HepG2 (cell line): Measurements from ENCODE around the gene MAPK8IP3. TPM values are rescaled to one million over a fixed set of nuclear protein-coding genes. Genes with fewer than 3 reads are reported as not detected.
A peak's percentile ranks its signal among the peaks of the same experiment; 100 is the strongest.

Experiments
- ATAC-seq: fragments of 200-7000 bp; cut with Tn5 transposase; 3 replicates; pipeline ENCODE4 v1.9.1; 2020; ENCODE audit warnings: mild to moderate bottlenecking, moderate library complexity
- BruUV-seq: library from RNA; stranded (reverse); fragments of 400-500 nt; replicated peaks from 2 replicates; lab custom pipeline; 2021; lab: Mats Ljungman, UMichigan
- CTCF ChIA-PET: fragments of 300-600 bp; formaldehyde crosslinking; extraction: SDS; loops from one replicate; lab custom pipeline; 2021; ENCODE audit warnings: low total read pairs, inconsistent platforms, low intra/inter-chr PET ratio; lab: Yijun Ruan, JAX
- POLR2A ChIA-PET: fragments of 350-600 bp; sonication (Branson Sonifier 250); formaldehyde crosslinking; loops from one replicate; lab custom pipeline; 2020; ENCODE audit warnings: antibody characterized with exemption, inconsistent platforms; lab: Yijun Ruan, JAX
- DNase-seq: peaks from one replicate; pipeline ENCODE4 v3.0.0-alpha.2; 2015; ENCODE audit warnings: low spot score
- FAIRE-seq: peaks from 3 replicates; lab custom pipeline; 2011; peaks lifted over from hg19 to GRCh38; lab: Jason Lieb, UNC
- H2AFZ ChIP-seq: one replicate; pipeline ENCODE4 v1.6.1; 2011; ENCODE audit warnings: low read length, inconsistent platforms
- H3K27ac ChIP-seq: fragments of 300-600 bp; 3 replicates; pipeline ENCODE4 v1.8.0; 2011; ENCODE audit warnings: mixed run types, mild to moderate bottlenecking, mixed read lengths, low read length, inconsistent platforms; ENCODE audit not compliant: insufficient read depth; ENCODE audit errors: extremely low read length
- H3K27me3 ChIP-seq, 2 experiments: fragments of 200-600 bp in 1 of 2; 2 replicates in 1 of 2; 3 replicates in 1 of 2; pipeline versions ENCODE4 v1.6.0 to v1.8.0; 2011; ENCODE audit warnings: low read length in 2 of 2, mild to moderate bottlenecking in 2 of 2, moderate library complexity in 2 of 2, inconsistent platforms in 1 of 2; ENCODE audit not compliant: insufficient read depth in 2 of 2, control insufficient read depth in 1 of 2
- H3K36me3 ChIP-seq, 2 experiments: fragments of 200-600 bp in 1 of 2; replicated peaks in 1 of 2; 2 replicates in 1 of 2; 3 replicates in 1 of 2; pipeline versions ENCODE4 v1.5.1 to v1.8.0; 2011; ENCODE audit warnings: low read length in 2 of 2, inconsistent platforms in 1 of 2; ENCODE audit not compliant: insufficient read depth in 2 of 2, control insufficient read depth in 1 of 2
- H3K4me1 ChIP-seq: 2 replicates; pipeline ENCODE4 v1.5.1; 2012; ENCODE audit warnings: low read length, inconsistent platforms; ENCODE audit not compliant: insufficient read depth
- H3K4me2 ChIP-seq: 2 replicates; pipeline ENCODE4 v1.6.0; 2011; ENCODE audit warnings: low read depth, low read length, inconsistent platforms
- H3K4me3 ChIP-seq, 3 experiments: fragments of 200-600 bp in 1 of 3; sonication (generic), shearing (Covaris generic) in 1 of 3; replicated peaks in 1 of 3; 2 replicates each; pipeline ENCODE4 v1.5.1; 2011 to 2016; ENCODE audit warnings: low read length in 3 of 3, inconsistent platforms in 2 of 3, low read depth in 2 of 3, mild to moderate bottlenecking in 2 of 3, control low read depth in 1 of 3, mixed read lengths in 1 of 3; ENCODE audit not compliant: insufficient read depth in 1 of 3
- H3K79me2 ChIP-seq: one replicate; pipeline ENCODE4 v1.6.1; 2011; ENCODE audit warnings: low read length, inconsistent platforms; ENCODE audit not compliant: insufficient read depth
- H3K9ac ChIP-seq: 2 replicates; pipeline ENCODE4 v1.6.0; 2011; ENCODE audit warnings: mild to moderate bottlenecking, low read depth, low read length, inconsistent platforms; ENCODE audit not compliant: insufficient read depth
- H3K9me3 ChIP-seq: 2 replicates; pipeline ENCODE4 v1.5.1; 2012; ENCODE audit warnings: mild to moderate bottlenecking, low read length
- H4K20me1 ChIP-seq: 2 replicates; pipeline ENCODE4 v1.6.0; 2011; ENCODE audit warnings: inconsistent platforms, mild to moderate bottlenecking, low read length, moderate library complexity; ENCODE audit not compliant: insufficient read depth
- ARID3A ChIP-seq: IDR thresholded peaks from 2 replicates; pipeline ENCODE4 v1.6.1; 2012; ENCODE audit warnings: low read depth, low read length, improper control_type of control experiment
- BRD4 ChIP-seq: sonication (generic); formaldehyde crosslinking; IDR thresholded peaks from 2 replicates; pipeline ENCODE4 v1.4.0; 2020; ENCODE audit warnings: missing genetic modification reagents
- GMEB1 ChIP-seq: sonication (generic); formaldehyde crosslinking; IDR thresholded peaks from 2 replicates; pipeline ENCODE4 v1.5.1; 2020; ENCODE audit warnings: missing genetic modification reagents, mild to moderate bottlenecking, borderline replicate concordance
- NFYB ChIP-seq: sonication (generic); formaldehyde crosslinking; IDR thresholded peaks from 2 replicates; pipeline ENCODE4 v1.4.0; 2020; ENCODE audit warnings: missing genetic modification reagents
- SCMH1 ChIP-seq: sonication (generic); formaldehyde crosslinking; IDR thresholded peaks from 2 replicates; pipeline ENCODE4 v1.9.0; 2021; ENCODE audit warnings: missing genetic modification reagents, mild to moderate bottlenecking, borderline replicate concordance
- TARDBP ChIP-seq: sonication (generic); formaldehyde crosslinking; IDR thresholded peaks from 2 replicates; pipeline ENCODE4 v1.8.0; 2022; ENCODE audit warnings: mild to moderate bottlenecking, missing genetic modification reagents
- WIZ ChIP-seq: sonication (generic); formaldehyde crosslinking; IDR thresholded peaks from 2 replicates; pipeline ENCODE4 v1.5.1; 2020; ENCODE audit warnings: mild to moderate bottlenecking, missing genetic modification reagents
- ZFP91 ChIP-seq: sonication (generic); formaldehyde crosslinking; IDR thresholded peaks from 2 replicates; pipeline ENCODE4 v1.9.0; 2022; ENCODE audit warnings: missing genetic modification reagents, mild to moderate bottlenecking, borderline replicate concordance
- ZNF30 ChIP-seq: sonication (generic); formaldehyde crosslinking; IDR thresholded peaks from 2 replicates; pipeline ENCODE4 v1.5.0; 2020; ENCODE audit warnings: mild to moderate bottlenecking, missing genetic modification reagents
- ZNF331 ChIP-seq: sonication (generic); formaldehyde crosslinking; IDR thresholded peaks from 2 replicates; pipeline ENCODE4 v1.4.0; 2020; ENCODE audit warnings: missing genetic modification reagents
- ZNF678 ChIP-seq: sonication (generic); formaldehyde crosslinking; IDR thresholded peaks from 2 replicates; pipeline ENCODE4 v1.4.0; 2020; ENCODE audit warnings: mild to moderate bottlenecking, missing genetic modification reagents
- WGBS: methylation state at CpG from one replicate; pipeline ENCODE4 v1.1.6; 2017; ENCODE audit warnings: low lambda C conversion rate; 5-methylcytosine and 5-hydroxymethylcytosine counted together
- in situ Hi-C: cut with HindIII; loops from 2 replicates; pipeline ENCODE4 v1.10.0; 2017; ENCODE audit warnings: low pct_unique_long_range_greater_than_20kb; ENCODE audit not compliant: extremely low pct_ligation_motif_present
- intact Hi-C: fragments of 100-400 bp; cut with micrococcal nuclease; formaldehyde crosslinking; loops from one replicate; pipeline ENCODE4 v1.10.0; 2022; ENCODE audit not compliant: unreplicated experiment
- polyA plus RNA-seq, 8 experiments: library from polyadenylated mRNA; depleted of rRNA in 3 of 8; stranded (reverse) in 7 of 8; unstranded in 1 of 8; fragments of >200 nt; fragmentation: Illumina TruSeq in 4 of 8; extraction: Trizol in 4 of 8; gene quantifications; 2 replicates each; pipeline versions ENCODE4 v1.2.1 to v1.2.3, GENCODE V29; 2011 to 2016; ENCODE audit warnings: low read depth in 4 of 8, missing spikeins in 1 of 8, mixed read lengths in 1 of 8; ENCODE audit not compliant: insufficient read depth in 1 of 8
- total RNA-seq, 5 experiments: library from RNA; depleted of rRNA; stranded (reverse); fragments of >200 nt; fragmentation: Illumina TruSeq; extraction: Trizol; gene quantifications; 2 replicates each; pipeline ENCODE4 v1.2.3, GENCODE V29; 2016; ENCODE audit warnings: low read depth in 1 of 5
- TF ChIP-seq, protein P1 (sequence below): sonication (generic); formaldehyde crosslinking; IDR thresholded peaks from 2 replicates; pipeline ENCODE4 v1.4.0; 2020; ENCODE audit warnings: missing genetic modification reagents, mild to moderate bottlenecking, borderline replicate concordance

Gene MAPK8IP3
- total and polyA plus RNA-seq, 2 of the 13 experiments (the other 11 are each of a cell fraction or from before 2014, with no cell fraction given), result 25.1 to 41.7 TPM

DNA sequence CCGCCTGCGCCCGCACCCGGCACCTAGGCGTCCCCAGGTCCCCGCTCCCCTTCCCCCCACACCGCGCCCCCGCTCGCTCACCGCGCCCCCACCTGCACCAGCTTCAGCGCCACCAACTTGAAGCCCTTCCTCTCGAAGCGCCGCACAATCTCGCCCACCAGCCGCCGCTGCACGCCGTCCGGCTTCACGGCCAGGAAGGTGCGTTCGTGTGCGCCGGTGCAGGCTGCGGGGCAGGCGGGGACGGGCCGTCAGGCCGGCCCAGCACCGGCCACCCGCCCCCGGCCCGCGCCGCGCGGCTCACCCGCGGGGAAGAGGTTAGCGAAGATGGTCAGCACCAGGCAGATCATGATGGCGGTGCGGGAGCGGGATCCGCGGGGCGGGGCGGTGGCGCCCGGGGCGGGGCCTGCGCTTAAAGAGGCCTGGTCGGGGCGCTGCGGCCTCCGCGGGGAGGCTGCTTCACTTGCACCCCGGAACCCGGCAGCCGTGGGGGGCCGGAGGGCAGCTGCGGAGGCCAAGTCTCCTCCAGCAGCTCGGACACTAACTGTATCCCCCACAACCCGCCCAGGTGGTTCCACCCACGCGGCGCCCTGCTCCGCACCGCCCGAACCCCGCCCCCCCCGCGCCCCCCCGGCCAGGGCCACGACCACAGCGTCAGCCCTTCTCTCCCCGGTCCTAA lies 65.3 kb downstream of the MAPK8IP3 start, which contains the start of gene NME3 (continued):
- TF ChIP-seq ZFP91 (CRISPR knock-in tag), result peak; percentile 52; the same call in 1 of the 2 replicates

DNA sequence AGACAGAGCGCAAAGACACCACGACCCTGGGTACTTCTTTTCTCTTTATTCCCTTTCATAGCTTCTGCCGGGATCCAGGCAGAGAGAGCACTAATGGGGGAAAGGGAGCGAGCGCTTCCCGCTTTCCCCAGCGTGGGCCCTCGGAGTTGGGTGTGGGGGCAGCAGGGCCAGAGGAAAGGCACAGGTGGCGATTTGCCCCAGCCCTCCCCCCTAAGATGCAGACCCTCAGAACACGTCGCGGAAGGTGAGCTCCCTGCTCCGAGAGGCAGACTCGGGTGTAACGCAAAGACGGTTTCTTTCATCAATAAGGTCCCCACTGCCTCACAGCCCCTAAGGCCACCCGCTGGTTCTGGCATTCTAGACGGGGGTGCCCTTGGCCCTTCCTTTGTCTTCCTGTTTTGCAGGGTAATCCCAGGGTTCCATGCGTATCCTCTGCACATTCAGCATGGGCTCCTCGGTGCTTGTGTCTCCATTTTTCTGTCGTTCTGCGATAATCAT lies 65.9 kb downstream of the MAPK8IP3 start:
- no peak for ATAC-seq
- Histone ChIP-seq H2AFZ (no peak overlapping the region), H3K27me3 (no peaks in the 10 kb centered on the region; a peak in 2 of 5 replicates), H3K4me2 (peak overlapping the region; percentile 91), H3K79me2 (peaks cover 30% of the 10 kb centered on the region), H4K20me1 (no peaks in the 10 kb centered on the region), H3K9me3 (no peaks in the 10 kb centered on the region), H3K4me1 (peaks cover 12% of the 10 kb centered on the region), H3K4me3 (peak overlapping the region; percentile 94 to 96 (median 95)), H3K27ac (peak overlapping the region; percentile 90), H3K9ac (peak overlapping the region; percentile 99), H3K36me3 (peaks cover 9 to 22% of the 10 kb centered on the region in 2 experiments; a peak in 4 of 5 replicates)
- BruUV-seq, result TSS peak; percentile 81
- POLR2A ChIA-PET, result interaction anchor here (0.6 to 1.8 kb wide), 12 partner anchors 11 to 744 kb away, joined by 3 to 38 read pairs (median 4); partner anchors contain the start of genes FAHD1, HAGH, IGFALS and JPT2
- no peak for FAIRE-seq
- CTCF ChIA-PET, result no interaction called here
- intact Hi-C loops (loop anchor here (5.0 kb wide), 1 partner anchor 40 kb away; no protein-coding TSS in a partner anchor), in situ Hi-C loops (no loop called here)
- WGBS, result 0% methylated on average over 4 of the region's 22 CpGs
- DNase-seq, result no peak
- no peak for TF ChIP-seq ZNF30
- no peak for TF ChIP-seq SCMH1 (CRISPR knock-in tag)
- no peak for TF ChIP-seq ARID3A
- no peak for TF ChIP-seq NFYB (CRISPR knock-in tag)
- no peak for TF ChIP-seq TARDBP (CRISPR knock-in tag)
- no peak for TF ChIP-seq ZNF331 (CRISPR knock-in tag)
- TF ChIP-seq WIZ (CRISPR knock-in tag), result no peak
- TF ChIP-seq GMEB1, result 0 out of 2 replicates have a peak, but pooled peaks have one; percentile 38
- no peak for TF ChIP-seq ZNF678
- TF ChIP-seq BRD4 (CRISPR knock-in tag), result no peak
- TF ChIP-seq, protein P1, sequence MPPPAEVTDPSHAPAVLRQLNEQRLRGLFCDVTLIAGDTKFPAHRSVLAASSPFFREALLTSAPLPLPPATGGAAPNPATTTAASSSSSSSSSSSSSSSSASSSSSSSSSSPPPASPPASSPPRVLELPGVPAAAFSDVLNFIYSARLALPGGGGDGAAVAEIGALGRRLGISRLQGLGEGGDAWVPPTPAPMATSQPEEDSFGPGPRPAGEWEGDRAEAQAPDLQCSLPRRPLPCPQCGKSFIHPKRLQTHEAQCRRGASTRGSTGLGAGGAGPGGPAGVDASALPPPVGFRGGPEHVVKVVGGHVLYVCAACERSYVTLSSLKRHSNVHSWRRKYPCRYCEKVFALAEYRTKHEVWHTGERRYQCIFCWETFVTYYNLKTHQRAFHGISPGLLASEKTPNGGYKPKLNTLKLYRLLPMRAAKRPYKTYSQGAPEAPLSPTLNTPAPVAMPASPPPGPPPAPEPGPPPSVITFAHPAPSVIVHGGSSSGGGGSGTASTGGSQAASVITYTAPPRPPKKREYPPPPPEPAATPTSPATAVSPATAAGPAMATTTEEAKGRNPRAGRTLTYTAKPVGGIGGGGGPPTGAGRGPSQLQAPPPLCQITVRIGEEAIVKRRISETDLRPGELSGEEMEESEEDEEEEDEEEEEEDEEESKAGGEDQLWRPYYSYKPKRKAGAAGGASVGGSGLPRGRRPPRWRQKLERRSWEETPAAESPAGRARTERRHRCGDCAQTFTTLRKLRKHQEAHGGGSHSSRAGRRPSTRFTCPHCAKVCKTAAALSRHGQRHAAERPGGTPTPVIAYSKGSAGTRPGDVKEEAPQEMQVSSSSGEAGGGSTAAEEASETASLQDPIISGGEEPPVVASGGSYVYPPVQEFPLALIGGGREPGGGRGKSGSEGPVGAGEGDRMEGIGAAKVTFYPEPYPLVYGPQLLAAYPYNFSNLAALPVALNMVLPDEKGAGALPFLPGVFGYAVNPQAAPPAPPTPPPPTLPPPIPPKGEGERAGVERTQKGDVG, result no peak
